Colonic mucosa (tissue), 4 donors: ENCODE results near the gene XPO6. TPM values are rescaled to one million over a fixed set of nuclear protein-coding genes. Genes with fewer than 3 reads are reported as not detected.

Experiments
- DNase-seq: peaks from one replicate; pipeline ENCODE4 v3.0.0-alpha.2; 2020
- H3K27ac ChIP-seq: fragments of 200-600 bp; one replicate; pipeline ENCODE4 v1.8.0; 2021
- H3K27me3 ChIP-seq: fragments of 200-600 bp; one replicate; pipeline ENCODE4 v1.8.0; 2021
- H3K36me3 ChIP-seq: fragments of 200-600 bp; one replicate; pipeline ENCODE4 v1.8.0; 2021
- H3K4me1 ChIP-seq: fragments of 200-600 bp; one replicate; pipeline ENCODE4 v1.8.0; 2021; ENCODE audit warnings: mild to moderate bottlenecking
- H3K4me3 ChIP-seq: fragments of 200-600 bp; one replicate; pipeline ENCODE4 v1.8.0; 2021
- H3K9ac ChIP-seq, 2 donors: one replicate each; pipeline ENCODE4 v1.7.0; 2013; ENCODE audit warnings: control low read depth in 2 of 2, low read depth in 2 of 2, low read length in 2 of 2
- H3K9me3 ChIP-seq: fragments of 200-600 bp; one replicate; pipeline ENCODE4 v1.8.0; 2021
- CTCF ChIP-seq: fragments of 200-600 bp; IDR thresholded peaks from one replicate; pipeline ENCODE4 v1.8.0; 2022; ENCODE audit warnings: antibody characterized with exemption, mild to moderate bottlenecking
- intact Hi-C: fragments of 100-400 bp; cut with DNase I; formaldehyde crosslinking; loops from one replicate; pipeline ENCODE4 v1.14.1; 2022
- total RNA-seq, 2 donors: library from RNA; stranded (reverse); fragmentation: NEBNext Ultra II Directional in 1 of 2; extraction: Animal tissue kit (Norgen Biotek cat#: 25700) in 1 of 2; gene quantifications; one replicate each; pipeline ENCODE4 v1.2.1, GENCODE V29; 2021
- donor health status: healthy.
- donor health status: DM: no; HTN: no; CAD: no.
- donor health status: DM: no; HTN: no; CAD: no.

The XPO6 gene
- total RNA-seq, 2 donors from 2014 or later, result 77.0 to 144 TPM

GRCh38 chr16:28052274-28053128 is 159.3 kb downstream of the XPO6 start:
- TF ChIP-seq CTCF, result no peak
- Histone ChIP-seq H3K27ac (no peak overlapping the region), H3K27me3 (no peaks in the 10 kb centered on the region), H3K4me3 (no peak overlapping the region), H3K9ac (no peak overlapping the region), H3K36me3 (no peaks in the 10 kb centered on the region), H3K4me1 (no peaks in the 10 kb centered on the region), H3K9me3 (no peaks in the 10 kb centered on the region)
- intact Hi-C loops, result no loop called here
- DNase-seq, result no peak

- no peaks in the 10 kb centered on the region for H3K27me3 ChIP-seq
- no peaks in the 10 kb centered on the region for H3K9me3 ChIP-seq
- H3K36me3 ChIP-seq, result no peaks in the 10 kb centered on the region
- H3K27ac ChIP-seq, result no peak overlapping the region
- H3K4me3 ChIP-seq, result no peak overlapping the region
- no peak for DNase-seq
- H3K9ac ChIP-seq, result no peak overlapping the region
- no peaks in the 10 kb centered on the region for H3K4me1 ChIP-seq
- intact Hi-C loops, result no loop called here
- no peak for TF ChIP-seq CTCF
Measured at GRCh38 chr16:28051486-28051885, 160.3 kb downstream of the XPO6 start.

Other genes with a start within 250 kb of the XPO6 start
- under 1 TPM; 0.13 to 0.15 TPM for gene GSG1L, start 148.3 kb downstream of the XPO6 start, total RNA-seq
- gene SBK1, start 80.6 kb upstream of the XPO6 start, total RNA-seq, result 1 to 10 TPM; 1.0 to 1.4 TPM
- 1 to 10 TPM in 1 of 2 donors, under 1 TPM in 1; 0.42 to 1.2 TPM for gene NPIPB6, start 151.5 kb upstream of the XPO6 start, total RNA-seq
- 10 to 100 TPM in 1 of 2 donors, not detected in 1; 69.3 TPM for gene EIF3CL, start 191.9 kb upstream of the XPO6 start, total RNA-seq